Measurements from ENCODE around the gene PSRC1. TPM values are rescaled to one million over a fixed set of nuclear protein-coding genes. Genes with fewer than 3 reads are reported as not detected.
"Not testable (repeated sequence)": the region's sequence is repeated elsewhere in the genome, so short reads cannot be mapped to it uniquely, and the experiment has no call there.

PSRC1 gene
- total RNA-seq, 1 donor from 2014 or later, result 4.0 TPM

- DNase-seq (ENCODE audit: low read depth), result no peak
Measured at GRCh38 chr1:109296782-109297181, 13.8 kb upstream of the PSRC1 start.

- DNase-seq (ENCODE audit: low read depth), result peak; percentile 46
Measured at GRCh38 chr1:109295712-109296415, 12.9 kb upstream of the PSRC1 start.

GRCh38 chr1:109294481-109294880 lies 11.5 kb upstream of the PSRC1 start:
- DNase-seq (ENCODE audit: low read depth), result no peak

DNA sequence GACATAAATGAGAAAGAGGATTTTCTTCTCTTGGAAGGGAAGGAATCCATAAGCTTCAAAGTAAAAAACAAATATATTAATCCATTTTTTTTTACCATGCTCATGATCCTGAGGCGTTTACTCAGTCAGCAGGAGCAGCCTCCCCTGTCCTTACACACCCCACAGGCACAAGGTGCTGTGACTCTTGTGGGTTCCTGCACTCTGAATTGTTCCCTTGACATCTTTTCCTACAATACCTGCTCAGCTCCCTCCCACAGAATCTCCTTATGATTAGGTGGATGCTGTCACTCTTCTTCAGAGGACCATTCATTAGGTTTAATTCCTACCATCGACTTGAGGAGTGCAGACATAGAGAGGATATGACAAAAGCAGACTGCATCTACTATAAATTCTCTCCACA lies 10.1 kb upstream of the PSRC1 start:
- DNase-seq (ENCODE audit: low read depth), result no peak

- no peak for DNase-seq (ENCODE audit: low read depth)
Measured at GRCh38 chr1:109292364-109292763, 9.4 kb upstream of the PSRC1 start.

DNA sequence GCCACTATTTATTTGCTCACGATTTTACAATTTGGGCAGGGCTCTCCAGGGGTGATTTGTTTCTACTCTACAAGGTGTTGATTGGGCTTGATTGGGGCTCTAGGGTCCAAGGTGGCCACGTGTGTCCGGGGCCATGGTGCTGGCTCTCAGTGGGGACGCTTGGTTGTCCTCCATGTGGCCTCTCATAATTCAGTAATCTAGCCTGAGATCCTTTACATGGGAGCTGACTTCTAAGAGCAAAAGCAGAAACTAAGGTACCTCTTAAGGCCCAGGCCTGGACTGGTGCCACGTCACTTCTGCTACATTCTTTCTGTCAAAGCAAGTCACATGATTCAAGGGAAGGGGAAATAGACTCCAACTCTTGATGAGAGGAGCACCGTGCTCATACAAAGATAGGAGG lies 8.1 kb upstream of the PSRC1 start:
- DNase-seq (ENCODE audit: low read depth), result no peak

DNA sequence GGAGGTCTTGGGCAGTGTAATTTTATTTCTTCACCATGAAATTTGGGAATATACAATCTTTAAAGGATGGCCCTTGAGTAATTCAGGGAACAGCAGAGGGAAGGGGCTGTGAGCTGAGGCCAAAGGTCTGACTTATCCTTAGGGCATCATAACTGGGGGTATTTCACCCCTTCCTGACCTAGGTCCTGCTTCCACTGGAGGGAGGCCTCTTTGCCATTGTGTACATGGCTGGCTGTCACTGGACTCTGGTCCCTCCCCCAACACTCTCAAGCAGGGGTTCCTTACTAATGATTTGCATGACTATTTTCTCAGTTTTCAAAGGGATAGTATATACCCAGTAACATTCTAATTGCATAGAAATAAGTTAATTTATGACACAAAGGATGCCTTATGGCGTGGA lies 7.2 kb upstream of the PSRC1 start:
- DNase-seq (ENCODE audit: low read depth), result no peak

GRCh38 chr1:109286762-109287161 lies 3.8 kb upstream of the PSRC1 start:
- not testable (repeated sequence) for DNase-seq (ENCODE audit: low read depth)

DNA sequence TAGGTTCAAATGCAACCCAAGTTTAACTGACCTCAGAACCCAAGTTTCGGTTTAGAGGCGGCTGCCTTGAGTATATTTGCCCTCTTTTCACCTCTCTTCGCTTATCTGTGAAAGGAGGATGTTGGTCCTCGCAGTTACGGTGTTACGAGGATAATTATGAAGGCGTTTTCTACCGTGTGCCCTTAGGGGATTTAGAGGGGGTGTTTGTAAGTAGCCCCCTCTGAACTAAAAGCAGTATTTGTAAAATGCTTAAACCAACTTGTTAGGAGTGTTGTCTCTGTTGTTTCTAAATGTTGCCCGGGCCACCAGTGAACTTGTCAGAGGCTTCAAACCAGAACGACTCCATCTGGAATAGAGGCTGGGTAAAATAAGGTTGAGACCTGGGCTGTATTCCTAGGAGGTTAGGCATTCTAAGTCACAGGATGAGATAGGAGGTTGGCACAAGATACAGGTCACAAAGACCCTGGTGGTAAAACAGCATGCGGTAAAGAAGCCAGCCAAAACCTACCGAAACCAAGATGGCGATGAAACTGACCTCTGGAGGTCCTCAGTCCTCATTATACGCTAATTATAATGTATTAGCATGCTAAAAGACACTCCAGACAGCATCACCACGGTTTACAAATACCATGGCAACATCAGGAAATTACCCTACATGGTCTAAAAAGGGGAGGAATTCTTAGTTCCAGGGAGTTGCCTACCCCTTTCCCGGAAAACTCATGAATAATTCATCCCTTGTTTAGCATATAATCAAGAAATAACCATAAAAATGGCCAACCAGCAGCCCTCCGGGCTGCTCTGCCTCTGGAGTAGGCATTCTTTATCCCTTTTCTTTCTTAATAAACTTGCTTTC lies 1.0 kb upstream of the PSRC1 start:
- DNase-seq (ENCODE audit: low read depth), result no peak

- DNase-seq (ENCODE audit: low read depth), result no peak
Measured at GRCh38 chr1:109282497-109282951, 421 bp downstream of the PSRC1 start.

- no peak for DNase-seq (ENCODE audit: low read depth)
Measured at GRCh38 chr1:109281680-109282496, 1.1 kb downstream of the PSRC1 start.

DNA sequence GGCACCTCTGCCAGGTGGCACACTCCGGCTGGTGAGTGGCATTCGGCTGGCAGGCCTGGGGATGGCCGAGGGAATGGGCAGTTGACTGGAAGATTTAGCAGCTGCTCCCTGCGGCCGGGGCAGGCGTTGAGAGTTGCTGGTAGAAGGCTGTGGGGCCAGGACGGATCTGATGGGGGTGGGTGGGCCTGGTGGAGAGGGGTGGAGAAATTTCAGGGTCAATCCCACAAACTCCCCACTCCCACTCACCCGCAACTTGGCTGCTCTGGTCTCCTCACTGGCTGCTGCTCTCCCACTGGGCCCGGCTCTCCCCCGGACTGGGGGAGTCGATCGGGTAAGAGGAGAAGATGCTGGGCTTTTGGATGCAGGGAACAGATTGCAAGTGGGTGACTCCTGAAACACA lies 2.1 kb downstream of the PSRC1 start:
- DNase-seq (ENCODE audit: low read depth), result no peak

DNA sequence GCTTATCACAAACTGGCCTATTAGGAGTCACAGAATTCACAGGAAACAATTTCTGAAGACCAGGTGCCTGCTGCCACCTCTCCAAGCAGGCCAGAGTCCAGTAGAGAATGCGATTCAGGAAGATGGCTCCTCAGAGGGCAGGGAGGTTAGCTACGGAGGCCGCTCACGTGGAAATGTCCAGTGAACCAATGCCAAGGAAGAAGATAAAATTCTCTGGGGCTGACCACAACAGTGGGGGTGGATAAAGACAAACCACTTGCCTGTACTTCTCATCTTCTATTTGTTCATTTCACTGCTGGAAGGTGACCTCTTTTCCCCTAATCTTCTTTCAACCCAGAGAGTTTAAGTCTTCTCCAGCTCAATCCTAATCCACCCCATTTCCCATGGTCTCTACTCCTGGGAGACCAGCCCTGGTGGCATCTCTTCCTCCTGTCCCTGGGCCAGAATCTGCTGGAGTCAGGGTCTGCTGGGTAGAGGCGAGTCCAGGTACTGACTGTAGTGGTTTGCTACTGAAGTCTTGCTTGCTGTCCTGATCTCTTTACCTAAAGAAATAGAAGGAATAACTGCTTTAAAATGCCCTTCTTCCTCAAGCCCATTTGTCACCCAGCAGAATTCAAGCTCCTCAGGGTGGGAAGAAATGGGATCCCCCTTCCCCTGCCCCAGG lies 3.2 kb downstream of the PSRC1 start:
- DNase-seq (ENCODE audit: low read depth), result no peak

GRCh38 chr1:109277434-109278204 lies 5.3 kb downstream of the PSRC1 start:
- DNase-seq (ENCODE audit: low read depth), result peak; percentile 76

GRCh38 chr1:109275706-109276345 lies 7.1 kb downstream of the PSRC1 start:
- no peak for DNase-seq (ENCODE audit: low read depth)

DNA sequence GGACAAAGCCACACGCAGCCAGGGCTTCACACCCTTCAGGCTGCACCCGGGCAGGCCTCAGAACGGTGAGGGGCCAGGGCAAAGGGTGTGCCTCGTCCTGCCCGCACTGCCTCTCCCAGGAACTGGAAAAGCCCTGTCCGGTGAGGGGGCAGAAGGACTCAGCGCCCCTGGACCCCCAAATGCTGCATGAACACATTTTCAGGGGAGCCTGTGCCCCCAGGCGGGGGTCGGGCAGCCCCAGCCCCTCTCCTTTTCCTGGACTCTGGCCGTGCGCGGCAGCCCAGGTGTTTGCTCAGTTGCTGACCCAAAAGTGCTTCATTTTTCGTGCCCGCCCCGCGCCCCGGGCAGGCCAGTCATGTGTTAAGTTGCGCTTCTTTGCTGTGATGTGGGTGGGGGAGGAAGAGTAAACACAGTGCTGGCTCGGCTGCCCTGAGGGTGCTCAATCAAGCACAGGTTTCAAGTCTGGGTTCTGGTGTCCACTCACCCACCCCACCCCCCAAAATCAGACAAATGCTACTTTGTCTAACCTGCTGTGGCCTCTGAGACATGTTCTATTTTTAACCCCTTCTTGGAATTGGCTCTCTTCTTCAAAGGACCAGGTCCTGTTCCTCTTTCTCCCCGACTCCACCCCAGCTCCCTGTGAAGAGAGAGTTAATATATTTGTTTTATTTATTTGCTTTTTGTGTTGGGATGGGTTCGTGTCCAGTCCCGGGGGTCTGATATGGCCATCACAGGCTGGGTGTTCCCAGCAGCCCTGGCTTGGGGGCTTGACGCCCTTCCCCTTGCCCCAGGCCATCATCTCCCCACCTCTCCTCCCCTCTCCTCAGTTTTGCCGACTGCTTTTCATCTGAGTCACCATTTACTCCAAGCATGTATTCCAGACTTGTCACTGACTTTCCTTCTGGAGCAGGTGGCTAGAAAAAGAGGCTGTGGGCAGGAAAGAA lies 8.1 kb downstream of the PSRC1 start:
- peak; percentile 66 for DNase-seq (ENCODE audit: low read depth)

DNA sequence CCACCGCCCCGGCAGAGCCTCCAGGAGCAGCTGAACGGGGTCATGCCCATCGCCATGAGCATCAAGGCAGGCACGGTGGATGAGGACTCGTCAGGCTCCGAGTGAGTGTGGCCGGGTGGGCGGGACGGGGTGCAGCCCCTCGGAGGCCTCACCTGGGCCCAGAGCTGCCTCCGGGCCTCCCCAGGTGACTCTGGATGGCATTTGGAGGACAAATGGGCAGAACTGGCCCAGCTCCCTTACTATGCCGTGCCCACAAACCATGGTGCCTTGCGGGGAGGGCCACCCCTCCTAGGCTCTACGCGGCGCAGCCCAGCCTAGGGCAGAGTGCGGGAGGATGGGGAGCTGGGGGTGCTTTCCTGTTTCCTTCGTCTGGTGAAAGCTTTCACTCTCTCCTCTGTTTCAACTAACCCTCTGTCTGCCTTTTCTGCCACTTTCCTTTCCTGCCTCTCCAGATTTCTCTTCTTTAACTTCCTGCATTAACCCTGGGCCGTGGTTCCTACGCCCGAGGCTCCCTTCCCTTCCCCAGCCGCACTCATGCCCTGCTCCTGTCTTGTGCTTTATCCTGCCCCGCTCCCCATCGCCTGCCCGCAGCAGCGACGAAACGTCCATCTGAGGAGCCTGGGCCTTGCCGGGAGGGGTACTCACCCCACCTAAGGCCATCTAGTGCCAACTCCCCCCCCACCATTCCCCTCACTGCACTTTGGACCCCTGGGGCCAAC lies 9.2 kb downstream of the PSRC1 start:
- no peak for DNase-seq (ENCODE audit: low read depth)

All from myocyte (in vitro differentiated cells).